HG02642 (cell line): ENCODE measurements around the gene SPTB.

Source experiments
- ATAC-seq: cut with Tn5 transposase; IDR thresholded peaks from one replicate; pipeline ENCODE4 v1.9.1; 2021; ENCODE audit warnings: mild to moderate bottlenecking; ENCODE audit not compliant: unreplicated experiment, poor library complexity

SPTB gene

DNA sequence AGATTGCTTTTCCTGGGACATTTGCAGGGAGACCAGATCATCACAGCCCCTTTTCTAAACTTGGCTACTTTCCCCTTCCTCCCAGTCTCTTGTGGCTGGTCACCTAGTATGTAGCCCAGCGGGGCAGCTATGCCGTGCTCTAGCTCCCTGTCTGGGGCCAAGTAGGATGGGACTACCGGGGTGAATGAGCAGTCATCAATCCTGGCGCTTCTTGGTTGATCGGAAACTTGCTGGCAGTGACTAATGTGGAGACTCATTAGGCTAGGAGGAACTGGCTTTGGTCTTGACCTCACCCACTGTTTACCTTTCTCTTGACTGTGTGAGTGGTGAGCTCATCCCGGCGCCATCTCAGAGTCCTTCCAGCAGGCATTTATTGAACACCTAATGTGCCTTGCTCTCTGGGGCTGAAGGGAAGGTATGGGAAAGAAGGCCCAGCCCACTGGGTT lies 159.6 kb downstream of the SPTB start:
- no peak for ATAC-seq

DNA sequence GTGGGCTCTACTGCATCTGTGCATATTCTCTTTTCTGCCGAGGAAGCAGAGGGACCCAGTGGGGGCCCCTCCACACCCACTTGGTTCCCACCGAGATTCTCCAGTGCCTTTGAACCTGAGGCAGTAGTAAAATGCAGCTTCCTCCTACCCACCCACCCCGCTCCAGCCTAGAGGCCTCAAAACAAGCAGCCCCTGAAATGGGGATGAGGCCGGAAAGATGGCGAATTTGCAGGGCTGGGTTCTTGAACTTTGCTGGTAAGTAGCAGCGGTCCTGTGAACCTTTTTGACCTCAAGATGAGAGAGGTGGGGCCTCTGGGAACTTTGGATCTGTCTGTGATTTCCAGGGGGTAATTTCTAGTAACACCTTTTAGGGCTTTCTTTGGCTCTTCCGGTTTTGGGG lies 160.1 kb downstream of the SPTB start:
- ATAC-seq, result no peak

DNA sequence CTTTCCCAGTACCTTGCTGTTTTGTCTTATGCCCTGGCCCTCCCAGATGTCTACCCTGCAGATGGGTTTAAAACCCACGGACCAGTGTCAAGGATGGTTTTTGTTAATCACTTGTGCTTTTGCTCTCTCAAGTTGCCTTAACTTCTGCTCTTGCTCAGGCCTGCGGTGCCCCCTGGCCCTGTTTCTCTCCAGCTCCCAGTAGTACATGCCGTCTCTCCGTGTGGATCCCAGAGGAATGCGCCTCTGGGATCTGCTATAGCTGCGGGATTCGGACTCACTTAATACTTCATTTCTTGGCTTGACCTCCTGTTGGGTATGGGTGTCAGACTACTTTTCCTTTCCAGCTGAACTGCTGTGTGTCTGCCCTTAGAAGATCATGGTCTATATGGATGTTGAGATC lies 160.9 kb downstream of the SPTB start:
- no peak for ATAC-seq

DNA sequence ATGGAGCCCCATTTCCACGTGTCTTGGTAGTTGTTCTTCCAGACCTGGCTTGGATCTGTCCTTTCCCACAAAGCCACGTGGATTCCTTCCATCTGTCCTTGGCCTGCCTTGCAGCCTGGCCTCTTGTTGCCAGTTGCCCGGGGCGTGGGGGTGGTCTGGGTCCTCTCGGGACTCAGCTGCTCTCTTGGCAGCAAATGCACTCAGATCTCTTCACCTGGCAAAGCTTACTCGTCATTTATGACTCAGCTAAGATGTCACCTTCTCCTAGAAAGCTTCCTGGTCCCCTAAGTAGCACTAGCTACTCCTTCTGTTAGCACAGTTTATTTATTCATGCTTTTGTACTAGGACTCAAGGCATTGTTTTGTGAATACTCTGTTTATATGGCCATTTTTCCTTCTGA lies 161.8 kb downstream of the SPTB start:
- no peak for ATAC-seq

DNA sequence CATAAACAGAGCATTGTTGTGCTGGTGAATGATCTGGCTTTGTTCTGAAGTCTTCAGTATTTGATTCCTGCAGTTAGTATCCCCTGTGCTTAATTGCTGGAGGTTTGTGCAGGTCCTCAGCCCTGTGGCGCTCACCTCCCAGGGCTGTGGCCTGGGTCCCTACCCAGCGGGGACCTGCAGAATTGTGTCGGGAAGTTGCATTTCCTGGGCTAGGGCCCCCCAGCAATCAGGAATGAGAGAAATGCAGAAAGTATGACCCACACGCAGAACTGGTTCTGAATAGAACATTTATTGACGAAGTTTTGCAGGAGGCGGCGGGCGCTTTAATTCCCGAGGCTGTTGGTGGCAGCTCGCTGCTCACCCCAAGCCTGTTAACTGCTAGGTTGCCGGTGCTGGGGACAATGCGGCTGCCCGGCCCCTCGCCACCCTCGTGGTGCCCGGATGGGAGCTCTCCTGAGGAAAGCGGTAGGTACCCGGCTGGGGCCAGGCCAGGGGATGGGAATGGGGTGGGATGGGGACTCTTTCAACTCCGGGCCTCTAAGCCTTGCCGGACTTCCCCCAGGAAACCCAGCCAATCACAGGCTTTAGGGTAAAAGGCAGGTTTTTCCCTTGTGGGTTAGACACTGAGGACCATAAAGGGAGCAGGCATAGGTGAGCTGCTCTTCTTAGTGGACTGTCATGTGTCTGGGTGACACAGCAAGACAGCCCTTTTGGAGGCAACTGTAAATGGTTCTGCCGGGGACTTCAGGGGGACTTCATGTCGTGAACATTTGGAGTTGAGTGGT lies 163.9 kb downstream of the SPTB start:
- ATAC-seq, result no peak

DNA sequence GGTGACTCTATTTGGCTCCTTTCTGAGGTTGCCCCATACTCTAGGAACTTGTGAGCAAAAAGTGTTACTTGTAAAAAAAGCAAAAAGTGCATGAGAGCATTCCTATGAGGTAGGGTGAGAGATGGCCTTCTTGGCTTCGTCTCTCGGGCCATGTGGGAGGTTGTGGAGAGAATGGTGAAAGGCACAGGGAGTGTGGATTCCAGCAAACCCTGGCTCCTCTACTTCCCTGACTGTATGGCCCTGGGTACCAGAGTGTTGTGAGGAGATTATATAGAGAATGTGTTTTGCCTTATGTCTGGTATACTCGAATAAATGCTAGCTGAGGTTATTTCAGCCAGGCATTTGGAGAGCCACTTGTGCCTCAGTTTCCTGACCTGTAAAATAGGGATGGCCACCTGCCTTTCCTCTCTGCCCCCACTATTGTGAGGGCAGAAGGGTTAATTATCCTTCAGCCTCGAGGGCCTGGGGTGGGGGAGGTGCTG lies 164.5 kb downstream of the SPTB start:
- ATAC-seq, result no peak

DNA sequence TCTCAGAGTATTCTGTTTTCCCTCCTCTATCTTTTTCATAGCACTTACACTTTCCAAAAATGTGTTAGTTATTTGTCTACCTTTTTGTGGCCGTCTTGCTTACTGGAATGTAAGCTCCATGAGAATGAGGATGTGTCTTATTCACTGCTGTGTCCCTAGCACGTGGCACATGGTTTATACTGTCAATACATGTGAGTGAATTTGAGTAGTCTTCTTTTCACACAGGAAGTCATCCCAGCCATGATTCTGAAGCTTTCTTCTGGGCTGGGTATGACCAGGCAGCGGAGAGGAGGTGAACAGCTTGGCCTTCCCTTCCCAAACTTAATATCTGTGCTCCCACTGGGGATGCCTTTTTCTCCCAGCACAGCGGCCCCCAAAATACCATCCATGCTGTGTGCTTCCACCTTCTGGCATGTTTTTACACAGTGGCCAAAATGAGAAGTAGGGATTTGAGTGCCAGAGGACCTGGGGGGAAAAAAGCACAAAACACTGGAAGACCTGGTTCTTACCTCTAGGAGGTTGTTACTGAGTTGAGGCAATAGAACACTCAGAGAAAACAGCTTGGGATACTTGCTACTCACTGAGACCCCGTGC lies 165.2 kb downstream of the SPTB start:
- ATAC-seq, result no peak

DNA sequence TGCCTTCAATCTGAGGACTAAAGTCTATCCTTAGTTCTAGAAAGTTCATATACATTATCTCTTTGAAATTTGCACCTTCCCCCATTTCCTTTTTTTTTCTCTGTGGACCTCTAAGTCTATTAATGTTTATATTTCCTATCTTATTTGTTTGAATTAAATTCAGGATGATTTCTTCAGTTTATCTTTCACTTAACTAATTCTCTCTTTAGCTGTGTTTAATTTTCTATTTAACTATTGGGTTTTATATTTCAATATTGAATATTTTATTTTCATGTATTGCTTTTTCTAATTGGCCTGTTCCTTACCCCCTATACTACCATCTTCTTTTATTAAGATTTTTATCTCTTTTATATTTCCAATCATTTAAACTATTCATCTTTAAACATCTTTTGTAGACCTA lies 166.0 kb downstream of the SPTB start:
- no peak for ATAC-seq

DNA sequence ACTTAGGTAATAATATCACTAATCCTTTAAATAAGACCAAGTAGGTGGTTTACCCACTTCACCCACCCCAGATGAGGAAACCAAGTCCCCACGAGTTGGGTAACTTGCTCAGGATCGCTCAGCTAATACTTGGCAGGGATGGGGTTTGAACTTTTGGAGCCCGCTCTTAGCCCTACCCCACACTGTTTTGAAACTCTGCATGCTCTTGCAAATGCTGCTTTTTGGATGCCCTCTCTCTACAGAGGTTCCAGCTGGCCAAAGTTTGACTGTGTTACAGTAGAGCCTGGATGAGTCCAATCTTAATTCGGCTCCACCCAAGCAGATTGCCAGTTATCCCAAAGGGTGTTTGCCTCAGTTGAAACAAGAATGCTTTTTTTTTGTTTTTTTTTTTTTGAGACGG lies 168.7 kb downstream of the SPTB start:
- ATAC-seq, result no peak

DNA sequence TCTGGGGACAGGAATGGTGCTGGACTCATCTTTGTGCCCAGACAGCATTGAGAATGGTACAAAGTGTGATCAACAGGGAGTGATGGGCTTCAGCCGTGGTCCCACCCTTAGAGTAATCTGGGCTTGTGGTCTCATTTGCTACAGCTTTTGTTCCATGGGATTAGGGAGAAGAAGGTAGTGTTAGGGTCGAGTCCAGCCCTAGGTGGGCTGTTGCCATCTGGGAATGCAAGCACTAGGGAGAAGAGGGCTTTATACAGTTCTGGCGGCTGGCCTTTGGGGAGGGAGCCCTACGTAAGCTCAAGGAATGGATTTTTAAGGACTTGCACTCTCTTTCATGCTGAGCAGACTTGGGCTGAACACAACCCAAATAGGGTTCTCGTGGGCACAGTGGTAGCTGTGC lies 170.6 kb downstream of the SPTB start:
- ATAC-seq, result no peak

DNA sequence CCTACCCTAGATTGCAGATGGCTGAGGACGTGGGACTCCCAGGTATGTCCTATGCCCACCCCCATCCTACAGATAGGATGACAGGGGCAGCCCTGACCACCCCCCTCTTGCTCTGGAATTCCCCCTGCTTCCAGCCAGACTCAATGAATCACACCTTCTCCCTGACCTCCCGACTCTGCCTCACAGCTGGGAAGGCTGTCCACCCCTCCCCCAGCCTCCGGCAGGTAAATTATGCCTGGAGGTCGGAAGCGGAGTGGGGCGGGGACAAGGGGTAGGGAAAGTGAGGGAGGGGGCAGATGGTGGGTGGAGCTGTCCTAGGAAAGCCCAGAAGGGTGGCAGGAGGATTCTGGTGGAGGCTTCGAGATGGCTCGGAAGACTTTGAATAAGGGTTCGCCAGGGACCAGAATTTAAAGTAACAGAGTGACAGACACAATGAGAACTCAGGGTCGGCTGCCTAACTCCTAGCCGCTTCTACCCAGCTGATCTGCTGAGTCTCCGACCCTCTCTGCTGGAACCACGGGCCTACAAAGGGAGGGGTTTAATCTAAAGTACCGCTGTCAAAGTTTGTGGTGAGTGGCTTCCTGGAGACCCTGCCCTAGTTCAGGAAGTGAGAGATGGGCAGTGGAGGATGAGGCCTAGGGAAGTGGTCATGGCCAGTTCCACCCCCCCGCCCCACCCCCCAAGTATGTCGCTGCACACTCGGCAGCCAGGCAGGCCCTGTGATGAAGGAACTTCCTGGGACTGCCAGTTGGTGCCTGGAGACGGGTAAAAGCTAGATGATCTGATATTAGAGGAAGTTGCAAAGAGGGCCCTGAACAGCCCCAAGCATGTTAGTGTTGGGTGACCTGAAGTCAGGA lies 171.3 kb downstream of the SPTB start:
- ATAC-seq, result no peak

DNA sequence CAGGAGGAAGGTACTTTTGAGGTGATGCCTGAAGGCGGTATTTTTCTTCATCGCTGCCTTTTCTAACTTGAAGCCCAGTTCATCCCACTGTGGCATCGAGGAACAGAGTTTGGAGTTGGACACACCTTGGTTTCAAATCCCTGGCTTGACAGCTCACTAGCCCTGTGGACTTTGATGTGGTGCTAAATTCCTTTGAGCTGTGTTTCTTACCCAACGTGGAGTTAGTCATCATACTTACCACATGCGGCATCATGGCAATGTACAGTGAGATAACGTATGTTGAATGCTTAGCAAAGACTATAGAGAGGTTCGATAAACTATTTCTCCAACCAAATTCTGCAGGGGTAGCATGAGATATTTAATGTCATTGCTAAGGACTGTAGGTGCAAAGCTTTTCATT lies 172.0 kb downstream of the SPTB start:
- ATAC-seq, result no peak

DNA sequence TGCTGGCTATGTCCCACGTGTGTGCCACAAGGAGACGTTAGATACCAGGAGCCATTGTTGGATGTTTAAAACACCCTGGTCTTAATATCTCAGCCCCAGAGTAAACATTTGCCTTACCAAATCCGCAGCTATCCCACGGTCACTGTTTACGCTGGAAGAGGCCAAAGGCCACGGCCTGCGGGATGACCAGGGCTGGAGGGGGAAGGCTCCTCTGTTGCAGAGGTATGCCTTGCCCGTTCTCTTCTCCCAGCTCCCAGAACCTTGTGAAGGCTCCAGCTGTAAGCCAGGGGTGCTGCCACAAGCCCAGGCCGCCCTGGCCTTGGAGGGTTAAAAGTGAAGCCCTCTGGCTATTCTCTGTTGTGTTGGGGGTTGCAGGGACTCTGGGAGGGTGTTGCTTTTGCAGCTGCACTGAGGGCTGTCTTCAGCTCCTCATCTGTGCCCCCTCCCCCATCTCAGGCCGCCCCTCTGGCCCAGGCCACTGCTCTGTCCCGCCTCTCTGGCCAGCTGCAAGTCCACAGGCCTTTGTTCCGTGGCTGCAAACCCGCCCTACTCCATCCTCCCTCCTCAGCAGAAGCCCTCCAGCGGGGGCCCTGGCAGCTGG lies 173.0 kb downstream of the SPTB start:
- no peak for ATAC-seq

DNA sequence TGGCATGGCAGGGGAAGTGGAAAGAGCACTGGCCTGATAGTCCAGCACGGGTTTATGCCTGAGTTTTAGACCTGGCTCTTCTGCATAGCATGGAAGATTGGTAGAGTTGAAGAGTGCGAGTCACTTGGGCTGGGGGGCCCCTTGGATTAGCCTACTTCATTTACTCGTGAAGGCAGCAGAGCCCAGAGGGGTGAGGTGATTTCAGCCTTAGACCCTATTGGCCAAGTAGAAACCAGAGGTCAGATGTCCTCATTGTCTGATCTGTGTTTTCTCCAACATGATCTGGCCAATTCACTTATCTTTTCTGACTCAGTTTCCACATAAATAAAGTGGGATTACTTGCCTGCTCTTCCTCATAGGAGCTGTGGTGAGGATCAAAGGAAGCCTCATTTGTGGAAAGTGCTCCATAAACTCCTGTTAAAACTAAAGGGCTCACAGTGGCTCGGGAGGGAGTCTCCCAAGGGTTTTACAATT lies 173.6 kb downstream of the SPTB start:
- ATAC-seq, result no peak

DNA sequence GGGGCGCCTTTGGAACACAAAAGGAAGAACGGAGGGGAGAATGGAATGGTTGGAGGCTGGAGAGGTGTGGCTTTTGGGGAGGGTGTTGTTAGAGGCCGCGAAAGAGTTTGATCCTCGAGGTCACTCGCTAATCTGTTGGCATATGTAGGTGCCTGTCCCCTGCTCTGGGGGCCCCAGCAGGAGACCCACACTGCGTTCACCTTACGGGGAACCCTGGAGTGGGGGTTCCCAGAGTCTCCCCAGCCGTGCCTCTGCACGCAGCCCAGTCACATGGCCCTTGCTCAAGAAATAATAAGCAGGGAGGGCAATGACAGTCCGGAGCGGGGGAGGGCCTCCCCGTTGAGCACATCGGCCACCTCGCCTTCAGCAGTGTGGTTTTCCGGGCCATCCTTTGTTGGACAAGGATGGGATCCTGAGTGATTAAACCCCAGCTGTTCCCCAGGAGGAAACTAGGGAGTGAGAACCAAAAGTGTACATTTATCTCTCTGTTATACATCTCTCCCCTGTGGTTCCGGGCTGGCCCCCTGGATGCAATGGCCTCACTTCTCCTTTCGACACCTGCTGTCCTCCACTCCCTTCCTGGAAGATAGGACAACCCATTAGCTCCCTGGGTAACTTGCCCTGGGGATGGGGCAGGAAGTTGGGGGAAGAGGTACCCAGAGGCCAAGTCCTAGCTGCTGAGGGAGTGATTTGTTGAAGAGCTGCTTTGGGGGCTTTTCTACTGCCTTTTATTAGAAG lies 174.2 kb downstream of the SPTB start:
- ATAC-seq, result no peak

DNA sequence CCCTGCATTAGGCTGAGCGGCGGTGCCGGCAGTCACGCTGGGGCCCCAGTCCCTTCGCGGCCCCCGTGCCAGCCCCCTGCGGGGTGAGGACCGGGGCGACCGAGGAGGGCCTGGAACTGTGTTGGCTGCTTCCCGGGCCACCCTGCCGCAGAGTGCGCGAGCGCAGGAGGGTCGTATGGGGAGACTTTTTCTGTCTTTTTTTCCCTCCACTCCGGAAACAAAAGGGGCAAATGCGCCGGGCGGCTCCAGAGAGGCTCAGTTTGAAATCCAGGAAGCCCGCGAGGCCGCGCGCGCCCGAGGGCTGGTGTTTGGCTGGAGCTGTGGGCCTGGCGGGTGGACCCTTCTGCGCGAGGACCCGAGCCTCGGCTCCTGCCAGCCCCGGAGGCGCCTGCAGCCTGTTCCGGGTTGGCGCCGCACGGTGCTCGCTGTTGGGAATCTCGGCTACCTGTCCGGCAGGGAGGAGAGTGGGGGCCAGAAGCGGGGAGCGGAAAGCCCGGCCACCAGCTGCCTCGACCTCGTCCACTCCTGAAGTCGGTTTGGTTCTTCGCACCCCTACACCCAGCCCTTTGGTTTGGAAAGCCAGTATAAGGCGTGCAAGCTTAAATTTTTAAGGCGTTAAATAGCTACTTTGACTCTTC lies 174.8 kb downstream of the SPTB start:
- no peak for ATAC-seq

DNA sequence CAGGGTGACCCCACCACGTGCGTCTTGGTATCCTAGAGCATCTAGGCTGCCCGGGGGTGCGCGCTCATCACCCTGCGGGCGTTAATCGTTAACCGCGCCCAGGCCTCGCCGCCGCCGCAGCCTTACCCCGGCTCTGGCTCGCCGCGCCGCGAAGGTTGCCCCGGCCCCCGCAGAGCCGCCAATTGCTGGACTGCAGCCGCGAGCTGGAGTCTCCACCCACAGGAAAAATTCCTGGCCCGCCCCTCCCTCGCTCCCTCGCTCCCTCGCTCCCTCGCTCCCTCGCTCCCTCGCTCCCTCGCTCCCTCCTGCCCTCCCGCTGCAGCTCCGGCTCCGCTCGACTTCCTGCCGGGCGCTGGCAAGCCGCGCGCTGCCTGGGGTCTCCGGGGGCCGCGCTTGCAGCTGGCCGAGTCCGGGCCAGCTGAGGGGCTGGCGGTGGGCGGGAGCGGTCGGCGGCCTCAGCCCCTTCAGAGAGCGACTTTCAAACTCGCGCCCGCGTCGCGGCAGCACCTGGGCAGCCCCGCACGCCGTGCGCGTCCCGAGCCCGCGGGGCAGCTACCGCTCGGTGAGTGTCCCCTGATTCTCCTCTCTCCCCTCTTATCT lies 175.5 kb downstream of the SPTB start, which contains the start of gene PLEKHG3:
Gene PLEKHG3 (plus strand): TSS at position 282 of the 600 bp plus-strand sequence. CDS start 23,208 bp downstream, outside the sequence.
- no peak for ATAC-seq

DNA sequence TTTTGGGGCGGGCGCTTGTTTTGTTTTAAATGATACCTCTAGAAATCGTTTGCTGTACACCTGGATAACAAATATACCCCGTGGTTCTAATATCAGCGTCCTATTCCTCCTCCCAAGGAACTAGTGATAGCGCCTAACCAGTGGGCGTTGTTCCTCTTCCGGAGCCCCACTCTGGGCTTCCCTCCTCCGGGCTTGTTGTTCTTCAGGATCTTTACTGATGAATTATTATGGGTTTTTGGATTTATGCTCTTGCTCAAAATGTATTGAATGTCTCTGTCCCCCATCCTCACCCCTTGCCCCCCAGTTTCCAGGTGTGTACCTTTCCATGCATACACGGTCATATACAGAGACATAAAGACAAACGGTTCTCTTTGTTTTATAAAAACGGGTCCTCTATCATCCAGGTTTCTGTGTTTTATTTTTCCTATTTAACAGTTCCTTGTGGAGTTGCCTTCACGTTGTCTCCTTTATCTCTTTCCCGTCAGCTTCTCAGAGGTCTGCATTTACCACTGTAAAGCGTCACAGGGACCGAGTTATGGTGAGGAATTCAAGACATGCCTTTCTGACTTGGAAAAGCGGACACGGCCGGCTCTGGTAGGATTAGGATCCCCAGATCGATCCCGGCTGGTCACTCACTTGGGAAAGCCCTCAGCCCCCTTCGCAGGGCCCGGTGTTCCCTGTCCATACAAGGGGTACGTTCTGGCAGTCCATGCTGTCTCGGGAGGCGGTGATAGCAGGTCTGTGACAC lies 176.1 kb downstream of the SPTB start:
- no peak for ATAC-seq
